Activated CD4-positive, alpha-beta memory T cell treated with anti-CD3 and anti-CD28 coated beads for 36 hours (primary cell): ENCODE data around the gene ZNF22. TPM values are rescaled to one million over a fixed set of nuclear protein-coding genes. Genes with fewer than 3 reads are reported as not detected.

ENCODE experiments used
- CTCF ChIA-PET: fragments of 350-600 bp; sonication (Branson Sonifier 250); formaldehyde crosslinking; loops from one replicate; lab custom pipeline; 2021; ENCODE audit warnings: antibody characterized with exemption, inconsistent platforms; lab: Charles Lee
- POLR2A ChIA-PET: fragments of 350-600 bp; sonication (Branson Sonifier 250); formaldehyde crosslinking; loops from one replicate; lab custom pipeline; 2021; ENCODE audit warnings: antibody characterized with exemption; lab: Charles Lee
- DNase-seq: peaks from one replicate; pipeline ENCODE4 v3.0.0-alpha.2; 2020
- H3K27ac Mint-ChIP-seq: one replicate; pipeline ENCODE4 v1.8.0; 2021; ENCODE audit warnings: mixed read lengths
- H3K27me3 Mint-ChIP-seq: one replicate; pipeline ENCODE4 v1.8.0; 2021; ENCODE audit warnings: mixed read lengths
- H3K36me3 Mint-ChIP-seq: one replicate; pipeline ENCODE4 v1.8.0; 2021; ENCODE audit warnings: mixed read lengths
- H3K4me1 Mint-ChIP-seq: one replicate; pipeline ENCODE4 v1.8.0; 2021; ENCODE audit warnings: low read depth, mixed read lengths
- H3K4me3 Mint-ChIP-seq: one replicate; pipeline ENCODE4 v1.8.0; 2021; ENCODE audit warnings: mild to moderate bottlenecking, mixed read lengths
- H3K9me3 Mint-ChIP-seq: one replicate; pipeline ENCODE4 v1.8.0; 2021; ENCODE audit warnings: mixed read lengths
- intact Hi-C: fragments of 100-400 bp; cut with micrococcal nuclease; formaldehyde crosslinking; loops from one replicate; pipeline ENCODE4 v1.15.1; 2023
- total RNA-seq, 2 experiments: library from RNA; stranded (reverse); gene quantifications; one replicate each; pipeline ENCODE4 v1.2.3, GENCODE V29; 2021

The ZNF22 gene
- total RNA-seq: 10 to 100 TPM; 19.3 to 19.9 TPM

GRCh38 chr10:45000752-45001380 is at the start of gene ZNF22:
ZNF22 (plus strand) TSS chr10:45000923; CDS start chr10:45003369, 2,446 bp downstream.
- ChIA-PET CTCF (interaction anchor here (0.6 to 1.5 kb wide), 3 partner anchors 25 to 972 kb away, joined by 3 to 5 read pairs (median 3); partner anchors contain the start of gene TIMM23), POLR2A (no interaction called here)
- peak; percentile 69 for DNase-seq
- no peaks in the 10 kb centered on the region for H3K27me3 Mint-ChIP-seq
- H3K4me3 Mint-ChIP-seq: peak within 1 kb of the TSS; percentile 87
- intact Hi-C loops: loop anchor here (1.0 to 10.0 kb wide), 5 partner anchors 26 to 1024 kb away; no protein-coding TSS in a partner anchor
- H3K4me1 Mint-ChIP-seq: peaks cover 32% of the 10 kb centered on the region
- H3K36me3 Mint-ChIP-seq: peaks cover 34% of the 10 kb centered on the region
- H3K9me3 Mint-ChIP-seq: peaks cover 23% of the 10 kb centered on the region
- peak within 1 kb of the TSS; percentile 85 for H3K27ac Mint-ChIP-seq

GRCh38 chr10:44951576-44952226 is 49.0 kb upstream of the ZNF22 start:
- DNase-seq: no peak
- Mint-ChIP-seq H3K9me3 (no peaks in the 10 kb centered on the region), H3K36me3 (peaks cover 9% of the 10 kb centered on the region), H3K4me3 (no peak overlapping the region), H3K4me1 (no peaks in the 10 kb centered on the region), H3K27ac (no peak overlapping the region), H3K27me3 (no peaks in the 10 kb centered on the region)
- POLR2A ChIA-PET: no interaction called here
- CTCF ChIA-PET: no interaction called here
- intact Hi-C loops: no loop called here

- CTCF ChIA-PET: interaction anchor here (1.0 kb wide), 1 partner anchor 20 kb away, joined by 3 read pairs; no protein-coding TSS in a partner anchor
- DNase-seq: no peak
- intact Hi-C loops: no loop called here
- Mint-ChIP-seq H3K9me3 (peaks cover 3% of the 10 kb centered on the region), H3K27ac (no peak overlapping the region), H3K36me3 (peaks cover 12% of the 10 kb centered on the region), H3K4me1 (peaks cover 2% of the 10 kb centered on the region), H3K27me3 (no peaks in the 10 kb centered on the region), H3K4me3 (no peak overlapping the region)
- POLR2A ChIA-PET: no interaction called here
Measured at GRCh38 chr10:44952779-44953231, 47.9 kb upstream of the ZNF22 start.

DNA sequence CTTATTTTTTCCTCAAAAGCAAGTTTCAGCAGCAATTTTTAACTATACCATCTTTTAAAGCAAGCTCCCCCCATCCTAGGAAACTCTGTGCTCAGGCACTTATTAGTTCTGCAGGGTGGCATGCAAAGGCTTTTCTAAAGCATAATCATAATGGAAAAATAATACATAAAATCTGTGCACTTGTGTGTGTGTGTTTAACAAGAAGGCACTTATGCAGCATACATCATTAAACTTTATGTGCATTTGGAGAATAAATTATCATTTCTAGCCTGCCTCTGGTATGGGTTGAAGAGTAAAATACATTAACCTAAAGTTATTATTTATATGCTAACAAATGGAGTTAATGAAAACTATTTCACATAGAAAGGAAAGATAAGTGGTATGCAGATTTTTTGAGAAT is 46.7 kb upstream of the ZNF22 start:
- H3K9me3 Mint-ChIP-seq: peaks cover 3% of the 10 kb centered on the region
- H3K36me3 Mint-ChIP-seq: peaks cover 12% of the 10 kb centered on the region
- H3K27me3 Mint-ChIP-seq: no peaks in the 10 kb centered on the region
- no peak overlapping the region for H3K4me3 Mint-ChIP-seq
- ChIA-PET CTCF (interaction anchor here (0.8 to 1.0 kb wide), 2 partner anchors 21 to 53 kb away, joined by 3 read pairs; no protein-coding TSS in a partner anchor), POLR2A (no interaction called here)
- peaks cover 12% of the 10 kb centered on the region for H3K4me1 Mint-ChIP-seq
- DNase-seq: no peak
- intact Hi-C loops: no loop called here
- H3K27ac Mint-ChIP-seq: no peak overlapping the region

GRCh38 chr10:44954962-44955361 is 45.8 kb upstream of the ZNF22 start:
- H3K27me3 Mint-ChIP-seq: no peaks in the 10 kb centered on the region
- H3K4me1 Mint-ChIP-seq: peaks cover 12% of the 10 kb centered on the region
- CTCF ChIA-PET: no interaction called here
- H3K9me3 Mint-ChIP-seq: peaks cover 3% of the 10 kb centered on the region
- H3K4me3 Mint-ChIP-seq: no peak overlapping the region
- no peak overlapping the region for H3K27ac Mint-ChIP-seq
- POLR2A ChIA-PET: no interaction called here
- no peak for DNase-seq
- H3K36me3 Mint-ChIP-seq: peaks cover 12% of the 10 kb centered on the region
- intact Hi-C loops: no loop called here

DNA sequence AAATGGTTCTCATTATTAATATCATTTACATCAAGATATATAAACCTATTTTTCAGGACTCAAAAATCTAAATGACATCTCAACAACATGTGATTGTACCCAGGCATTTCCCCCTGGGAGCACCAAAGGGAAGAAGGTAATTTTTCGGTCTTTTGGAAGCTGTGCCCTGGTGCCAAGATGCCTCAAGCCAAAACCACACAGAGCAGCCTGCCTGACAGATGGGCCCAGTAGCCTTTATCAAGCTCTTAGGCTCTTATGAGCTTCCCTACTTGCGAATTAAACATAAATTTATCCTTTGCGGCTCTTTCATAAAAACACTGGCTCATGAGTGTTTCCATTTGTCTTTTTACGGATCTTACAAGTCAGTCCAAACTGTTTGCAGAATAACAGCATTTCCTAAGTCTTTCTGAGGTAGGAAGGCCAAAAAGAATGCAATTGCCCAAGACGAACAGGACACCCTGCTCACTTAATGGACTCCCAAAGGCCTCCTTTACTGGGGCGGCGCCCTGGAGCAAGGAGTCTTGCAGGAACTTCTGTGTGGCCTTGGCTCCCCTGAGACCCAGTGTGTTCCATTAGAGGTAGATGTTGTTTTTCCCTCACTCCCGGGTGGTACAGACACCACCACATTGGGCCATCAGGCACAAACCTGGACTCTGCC is 45.2 kb upstream of the ZNF22 start:
- Mint-ChIP-seq H3K36me3 (peaks cover 12% of the 10 kb centered on the region), H3K27me3 (no peaks in the 10 kb centered on the region), H3K4me1 (peaks cover 14% of the 10 kb centered on the region), H3K4me3 (no peak overlapping the region), H3K27ac (no peak overlapping the region), H3K9me3 (peaks cover 3% of the 10 kb centered on the region)
- DNase-seq: no peak
- CTCF ChIA-PET: no interaction called here
- POLR2A ChIA-PET: no interaction called here
- intact Hi-C loops: no loop called here

DNA sequence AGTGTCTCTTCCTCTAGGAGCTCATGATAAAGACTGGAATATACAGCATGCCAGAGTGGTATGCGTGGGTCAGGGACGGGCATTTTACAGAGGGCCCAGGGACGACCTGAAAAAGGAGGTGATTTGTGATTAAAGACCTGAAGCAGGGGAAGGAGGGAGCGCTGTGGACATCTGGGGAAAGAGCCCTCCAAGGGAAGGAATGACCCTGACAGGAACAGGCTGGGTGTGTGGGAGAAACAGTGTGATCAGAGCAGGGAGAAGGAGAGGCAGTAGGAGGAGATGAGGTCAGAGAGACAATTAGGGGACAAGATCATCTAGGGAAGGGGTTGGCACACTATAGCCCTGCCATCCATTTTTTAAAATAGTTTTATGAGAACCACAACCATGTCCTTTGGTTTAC is 44.5 kb upstream of the ZNF22 start:
- CTCF ChIA-PET: no interaction called here

GRCh38 chr10:44956717-44957706 is 43.7 kb upstream of the ZNF22 start:
- CTCF ChIA-PET: interaction anchor here (0.6 kb wide), 1 partner anchor 51 kb away, joined by 5 read pairs; no protein-coding TSS in a partner anchor
- H3K27me3 Mint-ChIP-seq: no peaks in the 10 kb centered on the region
- intact Hi-C loops: no loop called here
- POLR2A ChIA-PET: interaction anchor here (0.6 kb wide), 1 partner anchor 96 kb away, joined by 3 read pairs; no protein-coding TSS in a partner anchor
- H3K27ac Mint-ChIP-seq: no peak overlapping the region
- H3K4me1 Mint-ChIP-seq: peaks cover 14% of the 10 kb centered on the region
- H3K4me3 Mint-ChIP-seq: no peak overlapping the region
- peaks cover 12% of the 10 kb centered on the region for H3K36me3 Mint-ChIP-seq
- DNase-seq: no peak
- H3K9me3 Mint-ChIP-seq: peaks cover 3% of the 10 kb centered on the region

More for the DNA sequence above, 44.5 kb upstream of the ZNF22 start:
- intact Hi-C loops: no loop called here
- H3K27ac Mint-ChIP-seq: no peak overlapping the region
- peaks cover 3% of the 10 kb centered on the region for H3K9me3 Mint-ChIP-seq
- peaks cover 12% of the 10 kb centered on the region for H3K36me3 Mint-ChIP-seq
- no peak for DNase-seq
- H3K4me1 Mint-ChIP-seq: peaks cover 14% of the 10 kb centered on the region
- POLR2A ChIA-PET: no interaction called here
- no peaks in the 10 kb centered on the region for H3K27me3 Mint-ChIP-seq
- no peak overlapping the region for H3K4me3 Mint-ChIP-seq

GRCh38 chr10:44958196-44958897 is 42.4 kb upstream of the ZNF22 start:
- CTCF ChIA-PET: no interaction called here

DNA sequence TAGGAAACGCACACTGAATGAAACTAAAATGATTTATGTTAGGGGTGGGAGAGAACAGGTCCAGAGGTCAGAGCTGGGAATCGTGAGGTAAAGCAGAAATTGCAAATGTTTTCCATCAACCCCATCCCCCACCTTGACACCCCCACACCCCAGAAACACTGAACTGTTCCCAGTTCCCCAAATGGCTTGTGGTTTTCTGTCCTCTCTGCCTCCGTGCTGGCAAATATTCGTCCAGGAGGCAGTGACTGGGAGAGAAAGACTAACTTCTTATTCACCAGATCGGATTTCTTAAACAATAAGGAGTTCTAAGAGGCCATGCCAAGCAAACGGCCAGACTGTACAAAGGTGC is 41.9 kb upstream of the ZNF22 start:
- no peak for DNase-seq
- no peaks in the 10 kb centered on the region for H3K27me3 Mint-ChIP-seq
- peak overlapping the region; percentile 82 for H3K4me3 Mint-ChIP-seq
- H3K4me1 Mint-ChIP-seq: peaks cover 14% of the 10 kb centered on the region
- peaks cover 9% of the 10 kb centered on the region for H3K36me3 Mint-ChIP-seq
- H3K27ac Mint-ChIP-seq: peak overlapping the region; percentile 42
- CTCF ChIA-PET: interaction anchor here (1.1 kb wide), 1 partner anchor 26 kb away, joined by 5 read pairs; no protein-coding TSS in a partner anchor
- intact Hi-C loops: loop anchor here (1.0 kb wide), 1 partner anchor 15 kb away; no protein-coding TSS in a partner anchor
- POLR2A ChIA-PET: no interaction called here
- peaks cover 3% of the 10 kb centered on the region for H3K9me3 Mint-ChIP-seq

More at GRCh38 chr10:44958196-44958897, 42.4 kb upstream of the ZNF22 start:
- POLR2A ChIA-PET: no interaction called here
- peaks cover 12% of the 10 kb centered on the region for H3K36me3 Mint-ChIP-seq
- H3K9me3 Mint-ChIP-seq: peaks cover 3% of the 10 kb centered on the region
- H3K27me3 Mint-ChIP-seq: no peaks in the 10 kb centered on the region
- intact Hi-C loops: no loop called here
- no peak for DNase-seq
- no peak overlapping the region for H3K27ac Mint-ChIP-seq
- peaks cover 14% of the 10 kb centered on the region for H3K4me1 Mint-ChIP-seq
- H3K4me3 Mint-ChIP-seq: peak overlapping the region; percentile 82
